Calu3 (cell line): Measurements from ENCODE around the gene ZNF100. TPM values are rescaled to one million over a fixed set of nuclear protein-coding genes. Genes with fewer than 3 reads are reported as not detected.

Source experiments
- BruUV-seq: library from RNA; stranded (reverse); fragments of 400-500 nt; replicated peaks from 2 replicates; lab custom pipeline; 2021; lab: Mats Ljungman, UMichigan
- CTCF ChIA-PET: fragments of 300-600 bp; sonication (Branson Sonifier 250); formaldehyde crosslinking; loops from one replicate; lab custom pipeline; 2022; ENCODE audit warnings: antibody characterized with exemption; lab: Charles Lee
- DNase-seq: peaks from one replicate; pipeline ENCODE4 v3.0.0; 2022
- H3K27ac Mint-ChIP-seq: one replicate; pipeline ENCODE4 v1.8.0; 2022; ENCODE audit warnings: mixed read lengths; ENCODE audit not compliant: unreplicated experiment
- H3K27me3 Mint-ChIP-seq: one replicate; pipeline ENCODE4 v1.8.0; 2022; ENCODE audit warnings: mixed read lengths; ENCODE audit not compliant: unreplicated experiment
- H3K36me3 Mint-ChIP-seq: one replicate; pipeline ENCODE4 v1.8.0; 2022; ENCODE audit warnings: mild to moderate bottlenecking, moderate library complexity, mixed read lengths; ENCODE audit not compliant: insufficient read depth, unreplicated experiment
- H3K4me1 Mint-ChIP-seq: one replicate; pipeline ENCODE4 v1.8.0; 2022; ENCODE audit warnings: mild to moderate bottlenecking, low read depth, mixed read lengths; ENCODE audit not compliant: unreplicated experiment
- H3K4me3 Mint-ChIP-seq: one replicate; pipeline ENCODE4 v1.8.0; 2022; ENCODE audit warnings: mild to moderate bottlenecking, low read depth, moderate library complexity, mixed read lengths; ENCODE audit not compliant: unreplicated experiment
- H3K9me3 Mint-ChIP-seq: one replicate; pipeline ENCODE4 v1.8.0; 2022; ENCODE audit warnings: low read depth, mixed read lengths; ENCODE audit not compliant: unreplicated experiment
- intact Hi-C: fragments of 100-400 bp; cut with micrococcal nuclease; formaldehyde crosslinking; loops from one replicate; pipeline ENCODE4 v1.10.0; 2022; ENCODE audit not compliant: unreplicated experiment
- total RNA-seq: library from RNA; stranded (reverse); gene quantifications from 2 replicates; pipeline ENCODE4 v1.2.3, GENCODE V29; 2022
- TF ChIP-seq, protein P1 (sequence below): fragments of 200-600 bp; IDR thresholded peaks from one replicate; pipeline ENCODE4 v1.8.0; 2022; ENCODE audit warnings: antibody characterized with exemption; ENCODE audit not compliant: unreplicated experiment

ZNF100 gene
- total RNA-seq, 1 experiment from 2014 or later: 9.1 TPM

GRCh38 chr19:21707065-21707464 lies 60.3 kb downstream of the ZNF100 start:
- H3K9me3 Mint-ChIP-seq: no peaks in the 10 kb centered on the region
- intact Hi-C loops: no loop called here

GRCh38 chr19:21705393-21705792 lies 62.0 kb downstream of the ZNF100 start:
- no TSS peak for BruUV-seq
- H3K4me1 Mint-ChIP-seq: no peaks in the 10 kb centered on the region
- H3K27me3 Mint-ChIP-seq: no peaks in the 10 kb centered on the region

More at GRCh38 chr19:21707065-21707464, 60.3 kb downstream of the ZNF100 start:
- Mint-ChIP-seq H3K27ac (no peak overlapping the region), H3K36me3 (no peaks in the 10 kb centered on the region), H3K4me3 (no peak overlapping the region), H3K4me1 (no peaks in the 10 kb centered on the region), H3K27me3 (no peaks in the 10 kb centered on the region)
- TF ChIP-seq, protein P1, sequence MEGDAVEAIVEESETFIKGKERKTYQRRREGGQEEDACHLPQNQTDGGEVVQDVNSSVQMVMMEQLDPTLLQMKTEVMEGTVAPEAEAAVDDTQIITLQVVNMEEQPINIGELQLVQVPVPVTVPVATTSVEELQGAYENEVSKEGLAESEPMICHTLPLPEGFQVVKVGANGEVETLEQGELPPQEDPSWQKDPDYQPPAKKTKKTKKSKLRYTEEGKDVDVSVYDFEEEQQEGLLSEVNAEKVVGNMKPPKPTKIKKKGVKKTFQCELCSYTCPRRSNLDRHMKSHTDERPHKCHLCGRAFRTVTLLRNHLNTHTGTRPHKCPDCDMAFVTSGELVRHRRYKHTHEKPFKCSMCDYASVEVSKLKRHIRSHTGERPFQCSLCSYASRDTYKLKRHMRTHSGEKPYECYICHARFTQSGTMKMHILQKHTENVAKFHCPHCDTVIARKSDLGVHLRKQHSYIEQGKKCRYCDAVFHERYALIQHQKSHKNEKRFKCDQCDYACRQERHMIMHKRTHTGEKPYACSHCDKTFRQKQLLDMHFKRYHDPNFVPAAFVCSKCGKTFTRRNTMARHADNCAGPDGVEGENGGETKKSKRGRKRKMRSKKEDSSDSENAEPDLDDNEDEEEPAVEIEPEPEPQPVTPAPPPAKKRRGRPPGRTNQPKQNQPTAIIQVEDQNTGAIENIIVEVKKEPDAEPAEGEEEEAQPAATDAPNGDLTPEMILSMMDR: no peak
- no TSS peak for BruUV-seq
- no peak for DNase-seq
- CTCF ChIA-PET: no interaction called here

DNA sequence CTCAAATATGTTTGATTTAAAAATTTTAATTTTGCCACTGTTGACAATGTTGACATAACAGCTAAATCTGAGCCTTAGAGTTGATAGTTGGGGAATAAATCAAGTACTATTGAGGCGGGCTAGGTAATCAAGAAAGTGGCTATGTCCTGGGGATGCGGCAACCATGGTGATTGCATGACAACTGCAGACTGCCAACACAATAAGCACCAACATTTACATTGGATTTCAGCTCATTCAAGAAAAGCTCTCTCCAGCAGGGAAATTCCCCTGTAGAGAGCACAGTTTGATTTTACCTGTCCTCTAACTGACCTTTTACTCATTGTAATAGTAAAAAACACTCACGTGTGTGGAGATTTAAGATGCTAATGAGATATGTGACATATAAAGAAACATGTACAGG lies 63.1 kb downstream of the ZNF100 start:
- CTCF ChIA-PET: no interaction called here
- no peaks in the 10 kb centered on the region for H3K4me1 Mint-ChIP-seq
- no peak for DNase-seq
- no peaks in the 10 kb centered on the region for H3K9me3 Mint-ChIP-seq
- no TSS peak for BruUV-seq
- no peaks in the 10 kb centered on the region for H3K27me3 Mint-ChIP-seq
- no peak overlapping the region for H3K4me3 Mint-ChIP-seq
- TF ChIP-seq, protein P1: no peak
- H3K27ac Mint-ChIP-seq: no peak overlapping the region
- H3K36me3 Mint-ChIP-seq: no peaks in the 10 kb centered on the region
- intact Hi-C loops: no loop called here

More at GRCh38 chr19:21705393-21705792, 62.0 kb downstream of the ZNF100 start:
- Mint-ChIP-seq H3K4me3 (no peak overlapping the region), H3K27ac (no peak overlapping the region), H3K36me3 (no peaks in the 10 kb centered on the region), H3K9me3 (no peaks in the 10 kb centered on the region)
- intact Hi-C loops: no loop called here
- CTCF ChIA-PET: no interaction called here
- DNase-seq: no peak
- TF ChIP-seq, protein P1: no peak

GRCh38 chr19:21699197-21699596 lies 68.2 kb downstream of the ZNF100 start:
- intact Hi-C loops: no loop called here
- TF ChIP-seq, protein P1: no peak
- CTCF ChIA-PET: interaction anchor here (0.7 kb wide), 1 partner anchor 617 kb away, joined by 3 read pairs; the partner anchor contains the start of gene ZNF714
- Mint-ChIP-seq H3K27ac (no peak overlapping the region), H3K9me3 (peaks cover 9% of the 10 kb centered on the region), H3K4me3 (no peak overlapping the region), H3K4me1 (no peaks in the 10 kb centered on the region), H3K27me3 (no peaks in the 10 kb centered on the region), H3K36me3 (no peaks in the 10 kb centered on the region)
- no TSS peak for BruUV-seq
- DNase-seq: no peak
